GM12878 (cell line): Measurements from ENCODE around the gene HORMAD2. TPM values are rescaled to one million over a fixed set of nuclear protein-coding genes. Genes with fewer than 3 reads are reported as not detected.

Experiments
- ATAC-seq: fragments of 200-7000 bp; cut with Tn5 transposase; 3 replicates; pipeline ENCODE4 v1.9.1; 2020; ENCODE audit warnings: mild to moderate bottlenecking, moderate library complexity
- BruUV-seq: library from RNA; stranded (reverse); fragments of 400-500 nt; replicated peaks from 2 replicates; lab custom pipeline; 2021; lab: Mats Ljungman, UMichigan
- CTCF ChIA-PET: fragments of 300-600 bp; sonication (Branson Sonifier 250); formaldehyde crosslinking; extraction: SDS; loops from one replicate; lab custom pipeline; 2021; ENCODE audit warnings: inconsistent platforms; lab: Yijun Ruan, JAX
- POLR2A ChIA-PET: fragments of 350-600 bp; formaldehyde crosslinking; extraction: SDS; loops from one replicate; lab custom pipeline; 2021; ENCODE audit warnings: inconsistent platforms; lab: Charles Lee
- RAD21 ChIA-PET: fragments of 300-600 bp; sonication (Branson Sonifier 250); formaldehyde crosslinking; loops from one replicate; lab custom pipeline; 2023; ENCODE audit warnings: antibody characterized with exemption; ENCODE audit not compliant: unreplicated experiment; lab: Charles Lee
- SMC1A ChIA-PET: fragments of 300-600 bp; sonication (Branson Sonifier 250); formaldehyde crosslinking; loops from one replicate; lab custom pipeline; 2023; ENCODE audit not compliant: unreplicated experiment, uncharacterized antibody; lab: Charles Lee
- DNase-seq: peaks from one replicate; pipeline ENCODE4 v3.0.0-alpha.2; 2011; ENCODE audit warnings: low read depth, low spot score
- FAIRE-seq: peaks from 3 replicates; lab custom pipeline; 2011; peaks lifted over from hg19 to GRCh38; lab: Jason Lieb, UNC
- H2AFZ ChIP-seq: 2 replicates; pipeline ENCODE4 v1.6.0; 2011; ENCODE audit warnings: low read depth, low read length, control low read depth; ENCODE audit not compliant: control insufficient read depth
- H3K27ac ChIP-seq: 2 replicates; pipeline ENCODE4 v1.5.1; 2011; ENCODE audit warnings: control low read depth; ENCODE audit not compliant: control insufficient read depth, insufficient read depth
- H3K27me3 ChIP-seq, 2 experiments: replicated peaks in 1 of 2; 2 replicates each; pipeline versions ENCODE4 v1.6.0 to v1.6.1; 2011; ENCODE audit warnings: low read length in 1 of 2; ENCODE audit not compliant: control insufficient read depth in 2 of 2, insufficient read depth in 2 of 2
- H3K36me3 ChIP-seq, 2 experiments: 2 replicates each; pipeline ENCODE4 v1.5.1; 2011; ENCODE audit warnings: low read length in 1 of 2; ENCODE audit not compliant: control insufficient read depth in 2 of 2, insufficient read depth in 2 of 2
- H3K4me1 ChIP-seq: 2 replicates; pipeline ENCODE4 v1.6.1; 2011; ENCODE audit warnings: mild to moderate bottlenecking, low read length, moderate library complexity, mixed read lengths; ENCODE audit not compliant: control insufficient read depth, insufficient read depth
- H3K4me2 ChIP-seq: 2 replicates; pipeline ENCODE4 v1.6.0; 2011; ENCODE audit warnings: control low read depth; ENCODE audit not compliant: control insufficient read depth, insufficient read depth
- H3K4me3 ChIP-seq: fragments of 200-600 bp; sonication (generic); 2 replicates; pipeline ENCODE4 v1.5.1; 2016
- H3K79me2 ChIP-seq: 2 replicates; pipeline ENCODE4 v1.6.0; 2011; ENCODE audit warnings: low read length; ENCODE audit not compliant: control insufficient read depth, insufficient read depth
- H3K9ac ChIP-seq: 2 replicates; pipeline ENCODE4 v1.8.0; 2011; ENCODE audit warnings: low read length, control low read depth, mixed read lengths; ENCODE audit not compliant: control insufficient read depth, insufficient read depth
- H3K9me3 ChIP-seq: replicated peaks from 3 replicates; pipeline ENCODE4 v1.5.1; 2011; ENCODE audit warnings: mild to moderate bottlenecking, low read length; ENCODE audit not compliant: control insufficient read depth, insufficient read depth
- H4K20me1 ChIP-seq: 2 replicates; pipeline ENCODE4 v1.6.0; 2011; ENCODE audit not compliant: control insufficient read depth, insufficient read depth
- ATF3 ChIP-seq: IDR thresholded peaks from 2 replicates; pipeline ENCODE4 v1.6.1; 2011; ENCODE audit warnings: low read depth, mild to moderate bottlenecking, low read length, moderate library complexity, borderline replicate concordance; ENCODE audit errors: extremely low read depth
- BMI1 ChIP-seq: fragments of 450-650 bp; IDR thresholded peaks from 2 replicates; pipeline ENCODE4 v1.6.1; 2016; ENCODE audit warnings: mild to moderate bottlenecking, moderate library complexity, borderline replicate concordance
- CBFB ChIP-seq: IDR thresholded peaks from 2 replicates; pipeline ENCODE4 v1.6.1; 2016; ENCODE audit warnings: antibody characterized with exemption, low read depth
- ELK1 ChIP-seq: IDR thresholded peaks from 2 replicates; pipeline ENCODE4 v1.6.1; 2012; ENCODE audit warnings: low read depth, low read length, improper control_type of control experiment
- FOS ChIP-seq: IDR thresholded peaks from 3 replicates; pipeline ENCODE4 v1.6.1; 2011; ENCODE audit warnings: borderline replicate concordance; ENCODE audit not compliant: insufficient read length; ENCODE audit errors: extremely low read depth
- MYC ChIP-seq: IDR thresholded peaks from 2 replicates; pipeline ENCODE4 v1.6.1; 2011; ENCODE audit warnings: mild to moderate bottlenecking, low read length, moderate library complexity, inconsistent platforms; ENCODE audit not compliant: insufficient read depth, insufficient replicate concordance, insufficient read length, severe bottlenecking
- NFXL1 ChIP-seq: fragments of 450-650 bp; IDR thresholded peaks from 2 replicates; pipeline ENCODE4 v1.6.1; 2017; ENCODE audit warnings: antibody characterized with exemption, mild to moderate bottlenecking, borderline replicate concordance
- PAX8 ChIP-seq: fragments of 450-650 bp; IDR thresholded peaks from 2 replicates; pipeline ENCODE4 v1.6.1; 2017; ENCODE audit warnings: mild to moderate bottlenecking, moderate library complexity
- RB1 ChIP-seq: fragments of 450-650 bp; formaldehyde crosslinking; IDR thresholded peaks from 2 replicates; pipeline ENCODE4 v1.6.1; 2017; ENCODE audit warnings: mild to moderate bottlenecking, borderline replicate concordance
- REST ChIP-seq: IDR thresholded peaks from 2 replicates; pipeline ENCODE4 v1.6.1; 2012; ENCODE audit warnings: mild to moderate bottlenecking, low read depth, low read length
- STAT3 ChIP-seq: IDR thresholded peaks from 2 replicates; pipeline ENCODE4 v1.6.1; 2011; ENCODE audit warnings: low read depth, low read length, improper control_type of control experiment
- ZNF592 ChIP-seq: fragments of 450-650 bp; IDR thresholded peaks from 2 replicates; pipeline ENCODE4 v1.6.1; 2017; ENCODE audit warnings: mild to moderate bottlenecking, moderate library complexity
- WGBS: methylation state at CpG from one replicate; pipeline ENCODE4 v1.1.6; 2016; ENCODE audit warnings: low lambda C conversion rate; ENCODE audit not compliant: insufficient replicate concordance, insufficient coverage; ENCODE audit errors: missing lambda C conversion rate; 5-methylcytosine and 5-hydroxymethylcytosine counted together
- in situ Hi-C: fragments of 300-500 bp; cut with MboI; formaldehyde crosslinking; loops from 9 replicates; pipeline ENCODE4 v1.14.3; 2018; ENCODE audit warnings: mixed read lengths
- intact Hi-C: fragments of 100-400 bp; cut with micrococcal nuclease; formaldehyde crosslinking; loops from one replicate; pipeline ENCODE4 v1.14.2; 2022; ENCODE audit not compliant: unreplicated experiment
- polyA plus RNA-seq, 11 experiments: library from polyadenylated mRNA; depleted of rRNA in 4 of 11; unstranded in 6 of 11; stranded (reverse) in 5 of 11; fragments of >200 nt; fragmentation: Nextera tagmentation in 4 of 11; fragmentation: Illumina TruSeq in 1 of 11; extraction: Ambion mirVana in 4 of 11; extraction: Trizol in 1 of 11; gene quantifications; 1 replicate in 1 of 11; 2 replicates in 10 of 11; pipeline versions ENCODE4 v1.2.1 to v1.2.3, GENCODE V29; 2011 to 2016; ENCODE audit warnings: inconsistent platforms in 2 of 11, missing spikeins in 2 of 11, low read depth in 1 of 11
- total RNA-seq, 4 experiments: library from RNA; depleted of rRNA in 3 of 4; stranded (reverse); fragments of >200 nt in 3 of 4; fragmentation: Illumina TruSeq in 1 of 4; extraction: Trizol in 1 of 4; gene quantifications; 2 replicates each; pipeline versions ENCODE4 v1.2.1 to v1.2.3, GENCODE V29; 2013 to 2021

The HORMAD2 gene
- total and polyA plus RNA-seq, 10 of the 15 experiments (the other 5 are each of a cell fraction or from before 2014, with no cell fraction given) = 0.07 to 0.13 TPM; not detected in 8

GRCh38 chr22:30197389-30197788 lies 117.1 kb downstream of the HORMAD2 start (continued):
- TF ChIP-seq REST = no peak
- TF ChIP-seq ATF3 = no peak
- no peak for TF ChIP-seq NFXL1
- TF ChIP-seq FOS = no peak

GRCh38 chr22:30198152-30198825 lies 118.0 kb downstream of the HORMAD2 start:
- in situ Hi-C loops = no loop called here
- H3K27ac ChIP-seq = no peak overlapping the region
- WGBS = 67% methylated on average over 5 of the region's 5 CpGs
- H3K4me3 ChIP-seq = no peak overlapping the region
- H3K9ac ChIP-seq = no peak overlapping the region
- H3K79me2 ChIP-seq = no peaks in the 10 kb centered on the region
- DNase-seq (no peak), FAIRE-seq (no peak), ATAC-seq (no peak)
- peaks cover 16% of the 10 kb centered on the region for H3K4me1 ChIP-seq
- H3K9me3 ChIP-seq = no peaks in the 10 kb centered on the region
- no peak overlapping the region for H2AFZ ChIP-seq
- H3K36me3 ChIP-seq = no peaks in the 10 kb centered on the region
- no peaks in the 10 kb centered on the region for H4K20me1 ChIP-seq
- CTCF ChIA-PET = no interaction called here
- RAD21 ChIA-PET = interaction anchor here (1.1 kb wide), 1 partner anchor 9 kb away, joined by 3 read pairs; no protein-coding TSS in a partner anchor
- BruUV-seq = no TSS peak
- no peaks in the 10 kb centered on the region for H3K27me3 ChIP-seq
- H3K4me2 ChIP-seq = no peak overlapping the region
- SMC1A ChIA-PET = interaction anchor here (1.2 to 1.7 kb wide), 2 partner anchors 13 to 112 kb away, joined by 3 to 6 read pairs; no protein-coding TSS in a partner anchor
- intact Hi-C loops = no loop called here
- POLR2A ChIA-PET = interaction anchor here (0.6 kb wide), 1 partner anchor 61 kb away, joined by 3 read pairs; no protein-coding TSS in a partner anchor
- TF ChIP-seq ZNF592 (no peak), CBFB (no peak), PAX8 (no peak), MYC (no peak), BMI1 (no peak), STAT3 (no peak), RB1 (no peak), ELK1 (no peak)
